HG03520 (cell line): Measurements from ENCODE around the gene VAPB.
"Not testable (repeated sequence)": the region's sequence is repeated elsewhere in the genome, so short reads cannot be mapped to it uniquely, and the experiment has no call there.

Experiments used
- ATAC-seq: cut with Tn5 transposase; IDR thresholded peaks from one replicate; pipeline ENCODE4 v1.9.1; 2021; ENCODE audit warnings: mild to moderate bottlenecking, moderate library complexity; ENCODE audit not compliant: unreplicated experiment

Gene VAPB

DNA sequence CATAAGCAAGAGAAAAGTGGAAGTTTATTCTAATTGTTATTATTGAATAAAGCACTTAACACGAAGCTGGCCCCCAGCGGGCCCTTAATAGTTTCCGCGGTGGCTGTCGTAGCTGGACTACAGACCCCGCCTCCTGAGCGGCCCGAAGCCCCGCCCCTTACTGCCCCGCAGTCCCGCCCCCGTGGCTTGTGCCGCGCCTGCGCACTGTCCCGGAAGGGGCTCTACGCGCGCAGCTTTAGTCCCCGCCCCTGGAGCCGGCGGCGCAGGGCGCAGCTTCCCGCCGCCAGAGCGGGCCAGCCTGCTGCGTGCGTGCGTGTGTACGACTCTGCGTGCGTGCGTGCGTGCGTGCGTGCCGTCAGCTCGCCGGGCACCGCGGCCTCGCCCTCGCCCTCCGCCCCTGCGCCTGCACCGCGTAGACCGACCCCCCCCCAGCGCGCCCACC lies at the start of gene VAPB:
Gene VAPB, plus strand, starts transcription at position 348 of the 442 bp plus-strand sequence. CDS start 231 bp downstream, outside the sequence.
- ATAC-seq: peak; percentile 92

DNA sequence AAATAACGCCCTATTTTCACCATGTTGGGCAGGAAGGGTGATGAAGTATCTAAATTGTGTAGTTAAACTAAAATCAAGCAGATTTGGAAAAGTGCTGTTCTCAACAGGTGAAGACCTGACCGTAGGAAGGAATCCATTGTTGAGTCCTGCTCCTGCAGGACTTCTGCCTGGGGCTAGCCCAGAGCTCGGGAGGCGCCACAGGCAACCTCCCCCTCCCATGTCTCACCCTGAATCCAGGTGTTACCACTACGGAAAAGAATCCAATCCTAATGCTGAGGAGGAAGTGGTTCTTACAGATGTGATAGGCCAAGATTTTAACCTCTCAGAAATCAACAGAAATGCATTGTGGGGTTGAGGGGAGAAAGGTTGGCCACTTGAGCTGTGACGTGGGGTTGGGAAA lies 49.3 kb upstream of the VAPB start:
- no peak for ATAC-seq

DNA sequence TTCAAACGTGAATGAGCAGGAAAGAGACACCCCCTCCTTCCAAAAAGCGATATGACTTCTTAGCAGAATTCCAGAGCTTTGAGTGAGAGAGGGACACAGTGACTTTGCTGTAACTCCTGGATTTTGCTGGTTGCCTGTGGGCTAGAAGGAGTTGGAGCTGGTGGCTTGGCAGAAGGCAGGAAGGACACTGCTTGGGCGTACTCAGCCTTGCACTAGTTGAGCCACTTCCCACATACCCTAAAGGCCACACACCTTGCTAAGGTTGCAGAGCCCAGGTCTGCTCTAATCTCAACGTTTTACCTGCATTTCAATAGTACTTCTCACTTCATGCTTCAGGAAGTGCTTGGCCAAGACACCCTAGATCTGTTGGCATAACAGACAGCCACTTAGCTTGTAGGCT lies 48.9 kb upstream of the VAPB start:
- no peak for ATAC-seq

GRCh38 chr20:58340853-58341252 lies 48.2 kb upstream of the VAPB start:
- no peak for ATAC-seq

GRCh38 chr20:58342104-58342945 lies 46.7 kb upstream of the VAPB start:
- ATAC-seq: no peak

- no peak for ATAC-seq
Measured at GRCh38 chr20:58344741-58345140, 44.3 kb upstream of the VAPB start.

- ATAC-seq: no peak
Measured at GRCh38 chr20:58349570-58349969, 39.5 kb upstream of the VAPB start.

DNA sequence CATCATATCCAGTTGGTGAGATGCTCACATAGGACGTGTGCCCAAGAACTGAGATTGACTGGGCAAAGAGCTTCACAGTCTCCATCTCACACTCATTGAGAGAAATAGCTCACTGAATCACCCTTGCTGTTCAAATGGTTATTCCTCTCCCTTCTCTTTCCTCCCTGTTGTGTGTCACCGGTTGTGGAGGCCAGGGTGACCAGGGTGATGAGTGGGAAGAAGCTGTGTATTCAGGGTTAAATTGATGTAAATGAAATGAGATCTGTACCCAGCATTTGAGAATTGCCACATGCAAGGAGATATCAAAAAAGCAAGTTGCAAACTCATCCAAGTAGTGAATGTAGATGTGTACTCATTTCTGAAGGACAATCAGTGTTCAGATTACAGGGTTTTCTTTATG lies 36.6 kb upstream of the VAPB start:
- no peak for ATAC-seq

- ATAC-seq: no peak
Measured at GRCh38 chr20:58359441-58359840, 29.6 kb upstream of the VAPB start.

GRCh38 chr20:58360936-58361335 lies 28.1 kb upstream of the VAPB start:
- ATAC-seq: no peak

GRCh38 chr20:58361481-58362205 lies 27.4 kb upstream of the VAPB start:
- ATAC-seq: no peak

- no peak for ATAC-seq
Measured at GRCh38 chr20:58362206-58362516, 26.9 kb upstream of the VAPB start.

- no peak for ATAC-seq
Measured at GRCh38 chr20:58362970-58363369, 26.1 kb upstream of the VAPB start.

DNA sequence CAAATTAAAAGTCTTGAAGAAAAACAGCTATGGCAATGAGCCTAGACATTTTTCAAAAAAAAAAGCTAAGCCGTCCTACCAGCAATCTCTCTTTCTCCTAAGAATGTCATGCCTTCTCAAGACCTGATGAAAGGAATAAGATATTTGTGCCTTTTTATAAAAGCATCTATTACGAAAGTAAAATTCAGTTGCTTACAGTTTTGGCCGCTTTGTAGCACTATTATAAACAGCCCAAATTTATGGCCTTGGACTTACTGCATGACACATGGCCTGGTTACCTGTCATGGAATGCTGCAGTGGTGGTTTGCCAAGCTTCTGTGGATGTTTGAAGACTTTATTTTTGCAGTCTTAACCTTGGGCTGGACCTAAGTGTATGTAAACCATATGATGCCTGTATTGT lies 22.2 kb upstream of the VAPB start:
- no peak for ATAC-seq

- ATAC-seq: no peak
Measured at GRCh38 chr20:58372806-58373205, 16.2 kb upstream of the VAPB start.

- ATAC-seq: not testable (repeated sequence)
Measured at GRCh38 chr20:58373296-58373695, 15.7 kb upstream of the VAPB start.

- no peak for ATAC-seq
Measured at GRCh38 chr20:58374027-58374850, 14.8 kb upstream of the VAPB start.

DNA sequence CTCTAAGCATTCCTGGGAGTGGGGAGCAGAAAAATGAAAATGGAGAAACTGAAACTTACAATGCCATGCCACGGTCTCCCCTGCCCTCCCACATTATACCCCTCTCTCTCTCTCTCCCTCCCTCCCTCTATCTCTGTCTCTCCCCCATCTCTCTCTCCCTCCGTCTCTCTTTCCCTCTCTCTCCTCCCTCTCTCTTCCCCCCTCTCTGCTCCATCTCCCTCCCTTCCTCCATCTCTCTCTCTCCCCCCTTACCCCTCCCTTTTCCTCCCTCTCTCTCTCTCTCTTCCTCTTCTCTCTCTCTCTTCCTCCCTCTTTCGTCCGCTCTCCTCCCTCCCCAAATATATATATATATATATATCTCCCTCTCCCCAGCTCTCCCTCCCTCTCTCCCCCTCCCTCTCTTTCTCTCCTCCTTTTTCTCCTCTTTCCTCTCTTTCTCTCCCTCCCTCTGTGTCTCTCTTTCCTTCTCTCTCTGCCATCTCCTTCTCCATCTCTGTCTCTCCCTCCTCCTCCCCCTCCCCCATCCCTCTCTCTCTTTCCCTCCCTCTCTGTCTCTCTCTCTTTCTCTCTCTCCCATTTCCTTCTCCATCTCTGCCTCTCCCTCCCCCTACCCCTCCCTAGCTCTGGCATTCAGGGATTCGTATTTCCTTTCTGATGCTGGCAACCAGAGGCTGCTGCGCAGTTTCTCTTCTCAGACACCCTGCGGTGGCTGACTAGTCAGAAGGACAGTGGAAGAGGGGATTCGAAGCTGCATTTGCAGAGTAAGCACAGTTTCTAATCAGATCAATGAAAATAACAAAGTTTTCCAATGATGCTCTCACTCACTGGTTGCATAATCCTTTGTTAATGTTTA lies 13.9 kb upstream of the VAPB start:
- ATAC-seq: no peak

GRCh38 chr20:58375759-58376352 lies 13.2 kb upstream of the VAPB start:
- no peak for ATAC-seq

- ATAC-seq: no peak
Measured at GRCh38 chr20:58377017-58377416, 12.0 kb upstream of the VAPB start.
